HepG2 (cell line): Measurements from ENCODE around the gene TCF3. TPM values are rescaled to one million over a fixed set of nuclear protein-coding genes. Genes with fewer than 3 reads are reported as not detected.
A peak's percentile ranks its signal among the peaks of the same experiment; 100 is the strongest.

Experiments used
- CEBPB ChIP-seq: IDR thresholded peaks from 2 replicates; pipeline ENCODE4 v1.6.1; 2011; ENCODE audit warnings: low read depth, low read length, improper control_type of control experiment, borderline replicate concordance
- HMGXB4 ChIP-seq, 2 experiments: sonication (generic) in 1 of 2; formaldehyde crosslinking in 1 of 2; IDR thresholded peaks; 2 replicates each; pipeline versions ENCODE4 v1.4.0 to v1.6.1; 2018 to 2020; ENCODE audit warnings: missing genetic modification reagents in 2 of 2, borderline replicate concordance in 1 of 2, low read depth in 1 of 2, mild to moderate bottlenecking in 1 of 2, missing biosample characterization in 1 of 2
- HNF1B ChIP-seq: sonication (generic); formaldehyde crosslinking; IDR thresholded peaks from 2 replicates; pipeline ENCODE4 v1.5.1; 2020; ENCODE audit warnings: mild to moderate bottlenecking, moderate library complexity, missing genetic modification reagents
- MEIS1 ChIP-seq: sonication (generic); formaldehyde crosslinking; IDR thresholded peaks from 2 replicates; pipeline ENCODE4 v1.9.0; 2021; ENCODE audit warnings: mild to moderate bottlenecking, missing genetic modification reagents, moderate library complexity, borderline replicate concordance
- NR2F2 ChIP-seq: IDR thresholded peaks from 2 replicates; pipeline ENCODE4 v1.6.1; 2012; ENCODE audit warnings: low read depth, inconsistent platforms, borderline replicate concordance
- SAFB2 ChIP-seq: sonication (generic); formaldehyde crosslinking; IDR thresholded peaks from 2 replicates; pipeline ENCODE4 v1.5.1; 2020; ENCODE audit warnings: missing genetic modification reagents, low read depth, mild to moderate bottlenecking, borderline replicate concordance
- SRSF1 ChIP-seq: fragments of 200-400 bp; formaldehyde crosslinking; optimal IDR thresholded peaks from 2 replicates; pipeline ENCODE3; 2017; ENCODE audit warnings: mild to moderate bottlenecking, low read depth, low read length, moderate library complexity
- ZBTB7A ChIP-seq: sonication (generic); formaldehyde crosslinking; IDR thresholded peaks from 2 replicates; pipeline ENCODE4 v1.8.0; 2022; ENCODE audit warnings: mild to moderate bottlenecking, missing genetic modification reagents
- ZFAT ChIP-seq: sonication (generic); formaldehyde crosslinking; conservative IDR thresholded peaks from 2 replicates; pipeline ENCODE4 v1.8.1; 2023; ENCODE audit warnings: missing genetic modification reagents, inconsistent platforms
- ZFX ChIP-seq: sonication (generic); formaldehyde crosslinking; IDR thresholded peaks from 2 replicates; pipeline ENCODE4 v1.4.0; 2020; ENCODE audit warnings: mild to moderate bottlenecking, low read depth, missing genetic modification reagents, moderate library complexity
- ZNF264 ChIP-seq: sonication (generic); formaldehyde crosslinking; IDR thresholded peaks from 2 replicates; pipeline ENCODE4 v1.4.0; 2020; ENCODE audit warnings: missing genetic modification reagents
- ZNF530 ChIP-seq: sonication (generic); formaldehyde crosslinking; IDR thresholded peaks from 2 replicates; pipeline ENCODE4 v1.5.0; 2020; ENCODE audit warnings: low read depth, mild to moderate bottlenecking, missing genetic modification reagents
- ZNF770 ChIP-seq: sonication (generic); formaldehyde crosslinking; IDR thresholded peaks from 2 replicates; pipeline ENCODE4 v1.5.0; 2020; ENCODE audit warnings: mild to moderate bottlenecking, missing genetic modification reagents
- polyA plus RNA-seq, 8 experiments: library from polyadenylated mRNA; depleted of rRNA in 3 of 8; stranded (reverse) in 7 of 8; unstranded in 1 of 8; fragments of >200 nt; fragmentation: Illumina TruSeq in 4 of 8; extraction: Trizol in 4 of 8; gene quantifications; 2 replicates each; pipeline versions ENCODE4 v1.2.1 to v1.2.3, GENCODE V29; 2011 to 2016; ENCODE audit warnings: low read depth in 4 of 8, missing spikeins in 1 of 8, mixed read lengths in 1 of 8; ENCODE audit not compliant: insufficient read depth in 1 of 8
- total RNA-seq, 5 experiments: library from RNA; depleted of rRNA; stranded (reverse); fragments of >200 nt; fragmentation: Illumina TruSeq; extraction: Trizol; gene quantifications; 2 replicates each; pipeline ENCODE4 v1.2.3, GENCODE V29; 2016; ENCODE audit warnings: low read depth in 1 of 5
- TF ChIP-seq, protein P1 (sequence below): sonication (generic); formaldehyde crosslinking; IDR thresholded peaks from 2 replicates; pipeline ENCODE4 v1.4.0; 2020; ENCODE audit warnings: missing genetic modification reagents, borderline replicate concordance

Gene TCF3
- total and polyA plus RNA-seq, 2 of the 13 experiments (the other 11 are each of a cell fraction or from before 2014, with no cell fraction given), result 51.4 to 53.2 TPM

GRCh38 chr19:1590641-1591397 lies 61.6 kb downstream of the TCF3 start (continued):
- TF ChIP-seq ZBTB7A (CRISPR knock-in tag), result peak; percentile 56; the same call in 1 of the 2 replicates
- no peak; the same call in 1 of the 2 replicates for TF ChIP-seq ZNF770
- TF ChIP-seq MEIS1, result no peak
- peak; percentile 9 for TF ChIP-seq SRSF1
- TF ChIP-seq ZNF264, result 0 out of 2 replicates have a peak, but pooled peaks have one; percentile 16
- TF ChIP-seq, protein P1, sequence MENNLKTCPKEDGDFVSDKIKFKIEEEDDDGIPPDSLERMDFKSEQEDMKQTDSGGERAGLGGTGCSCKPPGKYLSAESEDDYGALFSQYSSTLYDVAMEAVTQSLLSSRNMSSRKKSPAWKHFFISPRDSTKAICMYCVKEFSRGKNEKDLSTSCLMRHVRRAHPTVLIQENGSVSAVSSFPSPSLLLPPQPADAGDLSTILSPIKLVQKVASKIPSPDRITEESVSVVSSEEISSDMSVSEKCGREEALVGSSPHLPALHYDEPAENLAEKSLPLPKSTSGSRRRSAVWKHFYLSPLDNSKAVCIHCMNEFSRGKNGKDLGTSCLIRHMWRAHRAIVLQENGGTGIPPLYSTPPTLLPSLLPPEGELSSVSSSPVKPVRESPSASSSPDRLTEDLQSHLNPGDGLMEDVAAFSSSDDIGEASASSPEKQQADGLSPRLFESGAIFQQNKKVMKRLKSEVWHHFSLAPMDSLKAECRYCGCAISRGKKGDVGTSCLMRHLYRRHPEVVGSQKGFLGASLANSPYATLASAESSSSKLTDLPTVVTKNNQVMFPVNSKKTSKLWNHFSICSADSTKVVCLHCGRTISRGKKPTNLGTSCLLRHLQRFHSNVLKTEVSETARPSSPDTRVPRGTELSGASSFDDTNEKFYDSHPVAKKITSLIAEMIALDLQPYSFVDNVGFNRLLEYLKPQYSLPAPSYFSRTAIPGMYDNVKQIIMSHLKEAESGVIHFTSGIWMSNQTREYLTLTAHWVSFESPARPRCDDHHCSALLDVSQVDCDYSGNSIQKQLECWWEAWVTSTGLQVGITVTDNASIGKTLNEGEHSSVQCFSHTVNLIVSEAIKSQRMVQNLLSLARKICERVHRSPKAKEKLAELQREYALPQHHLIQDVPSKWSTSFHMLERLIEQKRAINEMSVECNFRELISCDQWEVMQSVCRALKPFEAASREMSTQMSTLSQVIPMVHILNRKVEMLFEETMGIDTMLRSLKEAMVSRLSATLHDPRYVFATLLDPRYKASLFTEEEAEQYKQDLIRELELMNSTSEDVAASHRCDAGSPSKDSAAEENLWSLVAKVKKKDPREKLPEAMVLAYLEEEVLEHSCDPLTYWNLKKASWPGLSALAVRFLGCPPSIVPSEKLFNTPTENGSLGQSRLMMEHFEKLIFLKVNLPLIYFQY (CRISPR knock-in tag), result 0 out of 2 replicates have a peak, but pooled peaks have one; percentile 3
- TF ChIP-seq HNF1B (CRISPR knock-in tag), result no peak
- no peak for TF ChIP-seq NR2F2
- TF ChIP-seq CEBPB, result no peak
- TF ChIP-seq HMGXB4 (CRISPR knock-in tag; IDR thresholded peaks at IDR 0.05; ENCODE audit: borderline replicate concordance in 1 of 2, low read depth in 1 of 2), result peak in 1 of 2 experiments; percentile 7; a peak in 2 of 4 replicates
- TF ChIP-seq ZFAT (CRISPR knock-in tag), result no peak
- no peak for TF ChIP-seq SAFB2 (CRISPR knock-in tag)
- TF ChIP-seq ZFX, result peak; percentile 28; the same call in 1 of the 2 replicates
- TF ChIP-seq ZNF530 (CRISPR knock-in tag), result no peak
